Mucosa of descending colon (tissue), 3 donors: ENCODE measurements around the gene MEIS2. TPM values are rescaled to one million over a fixed set of nuclear protein-coding genes. Genes with fewer than 3 reads are reported as not detected.

Source experiments
- ATAC-seq: fragments of 200-7000 bp; cut with Tn5 transposase; one replicate; pipeline ENCODE4 v1.9.1; 2020; ENCODE audit warnings: mild to moderate bottlenecking, moderate library complexity
- DNase-seq, 3 donors: peaks; one replicate each; pipeline ENCODE4 v3.0.0-alpha.2; 2020
- H3K36me3 ChIP-seq: fragments of 200-600 bp; one replicate; pipeline ENCODE4 v1.8.0; 2021; ENCODE audit warnings: low read depth, mild to moderate bottlenecking
- H3K4me1 ChIP-seq: fragments of 200-600 bp; one replicate; pipeline ENCODE4 v1.8.0; 2021; ENCODE audit warnings: low read depth, mild to moderate bottlenecking
- H3K4me3 ChIP-seq: fragments of 200-600 bp; one replicate; pipeline ENCODE4 v1.8.0; 2021; ENCODE audit warnings: mild to moderate bottlenecking
- H3K9me3 ChIP-seq: fragments of 200-600 bp; one replicate; pipeline ENCODE4 v1.8.0; 2021; ENCODE audit warnings: mild to moderate bottlenecking
- intact Hi-C, 2 donors: fragments of 100-400 bp; cut with DNase I in 1 of 2; cut with micrococcal nuclease in 1 of 2; formaldehyde crosslinking; loops; one replicate each; pipeline versions ENCODE4 v1.11.0 to v1.11.1; 2022; cut with DNase I, micrococcal nuclease
- total RNA-seq, 3 donors: library from RNA; stranded (reverse); fragmentation: NEBNext Ultra II Directional in 2 of 3; extraction: Animal tissue kit (Norgen Biotek cat#: 25700) in 2 of 3; gene quantifications; one replicate each; pipeline versions ENCODE4 v1.2.1 to v1.2.4, GENCODE V29; 2021 to 2023
- TF ChIP-seq, protein P1 (sequence below): fragments of 200-600 bp; IDR thresholded peaks from one replicate; pipeline ENCODE4 v1.8.0; 2022; ENCODE audit warnings: antibody characterized with exemption, mild to moderate bottlenecking
- donor health status: DM: no; HTN: no; CAD: no; lungs with moderate emphysema.
- donor health status: DM: no; HTN: no; CAD: no.
- donor health status: DM: no; HTN: yes; CAD: no.

The MEIS2 gene
- total RNA-seq, 3 donors from 2014 or later = 3.8 to 93.3 (median 8.9) TPM

DNA sequence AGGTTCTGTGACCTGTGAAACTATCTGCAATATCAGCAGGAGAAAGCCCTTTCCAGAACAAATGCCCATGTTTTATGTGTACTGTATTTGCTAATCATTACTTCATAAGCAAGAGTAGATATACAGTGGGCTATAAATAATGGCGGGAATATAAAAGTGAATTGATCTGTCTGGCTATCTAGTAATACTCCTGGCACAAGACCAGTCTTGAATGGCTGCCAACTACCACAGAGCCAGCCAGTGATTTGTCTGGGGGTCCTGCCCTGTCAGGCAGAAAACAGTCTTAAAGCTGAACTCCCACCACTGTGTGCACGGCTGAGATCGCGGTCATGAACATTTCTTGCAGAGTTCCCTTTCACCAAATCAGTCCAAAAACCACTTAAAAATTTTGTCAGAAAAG is 176.3 kb downstream of the MEIS2 start:
- no peak for ATAC-seq
- no peaks in the 10 kb centered on the region for H3K4me1 ChIP-seq

GRCh38 chr15:36921484-36922091 is 178.8 kb downstream of the MEIS2 start:
- Histone ChIP-seq H3K4me1 (no peaks in the 10 kb centered on the region), H3K36me3 (no peaks in the 10 kb centered on the region), H3K4me3 (no peak overlapping the region), H3K9me3 (no peaks in the 10 kb centered on the region)
- no peak for ATAC-seq
- DNase-seq = no peak
- intact Hi-C loops = no loop called here
- TF ChIP-seq, protein P1, sequence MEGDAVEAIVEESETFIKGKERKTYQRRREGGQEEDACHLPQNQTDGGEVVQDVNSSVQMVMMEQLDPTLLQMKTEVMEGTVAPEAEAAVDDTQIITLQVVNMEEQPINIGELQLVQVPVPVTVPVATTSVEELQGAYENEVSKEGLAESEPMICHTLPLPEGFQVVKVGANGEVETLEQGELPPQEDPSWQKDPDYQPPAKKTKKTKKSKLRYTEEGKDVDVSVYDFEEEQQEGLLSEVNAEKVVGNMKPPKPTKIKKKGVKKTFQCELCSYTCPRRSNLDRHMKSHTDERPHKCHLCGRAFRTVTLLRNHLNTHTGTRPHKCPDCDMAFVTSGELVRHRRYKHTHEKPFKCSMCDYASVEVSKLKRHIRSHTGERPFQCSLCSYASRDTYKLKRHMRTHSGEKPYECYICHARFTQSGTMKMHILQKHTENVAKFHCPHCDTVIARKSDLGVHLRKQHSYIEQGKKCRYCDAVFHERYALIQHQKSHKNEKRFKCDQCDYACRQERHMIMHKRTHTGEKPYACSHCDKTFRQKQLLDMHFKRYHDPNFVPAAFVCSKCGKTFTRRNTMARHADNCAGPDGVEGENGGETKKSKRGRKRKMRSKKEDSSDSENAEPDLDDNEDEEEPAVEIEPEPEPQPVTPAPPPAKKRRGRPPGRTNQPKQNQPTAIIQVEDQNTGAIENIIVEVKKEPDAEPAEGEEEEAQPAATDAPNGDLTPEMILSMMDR = no peak

More for the DNA sequence above, 176.3 kb downstream of the MEIS2 start:
- intact Hi-C loops = no loop called here
- Histone ChIP-seq H3K36me3 (no peaks in the 10 kb centered on the region), H3K9me3 (no peaks in the 10 kb centered on the region), H3K4me3 (no peak overlapping the region)
- TF ChIP-seq, protein P1 = no peak
- DNase-seq = no peak

- Histone ChIP-seq H3K4me3 (no peak overlapping the region), H3K4me1 (no peaks in the 10 kb centered on the region), H3K36me3 (no peaks in the 10 kb centered on the region), H3K9me3 (no peaks in the 10 kb centered on the region)
- TF ChIP-seq, protein P1 = no peak
- DNase-seq (no peak), ATAC-seq (no peak)
- intact Hi-C loops = no loop called here
Observed at GRCh38 chr15:36917411-36918267, 182.7 kb downstream of the MEIS2 start.

DNA sequence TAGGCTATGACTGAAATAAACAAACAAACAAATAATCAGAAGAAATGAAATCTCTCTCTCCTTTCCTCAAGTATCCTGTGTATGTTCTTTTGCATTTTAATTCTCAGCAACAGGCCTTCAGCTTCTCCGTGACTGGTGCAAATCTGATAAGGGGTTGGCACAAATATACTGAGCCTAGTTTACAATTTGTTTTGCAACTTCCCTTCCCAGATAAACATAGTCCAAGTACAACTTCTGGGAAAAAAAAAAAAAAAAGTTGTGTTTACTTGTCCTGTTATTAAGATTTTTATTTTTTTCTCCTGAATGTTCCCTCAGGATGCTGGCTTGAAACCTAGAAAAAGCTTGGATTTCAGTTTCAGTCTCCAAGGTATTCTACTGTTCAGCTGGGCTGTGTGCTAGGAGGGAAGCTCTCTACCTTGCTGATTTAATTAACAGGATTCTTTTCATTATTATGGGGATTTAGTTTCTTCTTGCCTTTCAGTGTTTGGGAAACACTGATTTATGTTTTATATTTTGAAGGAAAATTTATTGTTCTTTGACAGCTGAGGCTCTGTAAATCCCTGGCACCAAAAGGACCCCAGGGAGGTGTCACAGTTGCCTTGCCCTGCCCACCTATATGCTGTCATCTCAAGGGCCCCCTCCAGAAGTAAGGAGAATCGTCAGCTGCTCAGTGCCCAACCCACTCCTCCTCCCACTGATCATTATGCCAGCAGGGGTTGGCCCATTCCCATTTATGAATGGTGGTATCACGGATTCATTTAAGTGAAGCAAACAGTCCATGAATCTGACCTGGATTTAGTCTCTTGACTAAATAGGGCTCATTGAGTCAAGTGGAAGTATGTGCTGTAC is 185.2 kb downstream of the MEIS2 start:
- Histone ChIP-seq H3K36me3 (no peaks in the 10 kb centered on the region), H3K4me3 (no peak overlapping the region), H3K9me3 (no peaks in the 10 kb centered on the region), H3K4me1 (no peaks in the 10 kb centered on the region)
- intact Hi-C loops = no loop called here
- TF ChIP-seq, protein P1 = no peak
- DNase-seq (no peak), ATAC-seq (no peak)

DNA sequence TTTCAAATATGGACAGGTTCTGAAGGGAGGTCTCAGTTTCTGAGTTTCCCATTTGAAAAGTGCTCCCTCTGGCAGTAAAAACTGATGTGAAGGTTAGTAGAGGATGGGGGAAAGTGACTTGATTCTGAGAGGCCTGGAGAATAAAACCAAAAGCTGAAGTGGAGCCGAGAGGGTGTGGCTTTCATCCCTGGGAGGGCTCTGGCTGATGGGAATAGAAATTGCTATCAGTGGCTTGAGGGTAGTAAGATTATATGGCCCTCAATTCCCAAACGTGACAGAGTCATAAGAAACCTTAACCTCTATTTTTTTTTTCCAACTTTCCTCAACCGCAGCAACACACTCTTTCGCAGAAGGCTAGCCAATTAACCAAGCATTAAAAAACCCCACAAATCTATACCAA is 185.9 kb downstream of the MEIS2 start:
- no peak for DNase-seq
- H3K9me3 ChIP-seq = no peaks in the 10 kb centered on the region
- H3K4me1 ChIP-seq = no peaks in the 10 kb centered on the region
- intact Hi-C loops = no loop called here
- no peak for ATAC-seq
- H3K36me3 ChIP-seq = no peaks in the 10 kb centered on the region
- TF ChIP-seq, protein P1 = no peak
- no peak overlapping the region for H3K4me3 ChIP-seq
